Measurements from ENCODE around the gene ZNF534.
"Not testable (repeated sequence)": the region's sequence is repeated elsewhere in the genome, so short reads cannot be mapped to it uniquely, and the experiment has no call there.

The ZNF534 gene

DNA sequence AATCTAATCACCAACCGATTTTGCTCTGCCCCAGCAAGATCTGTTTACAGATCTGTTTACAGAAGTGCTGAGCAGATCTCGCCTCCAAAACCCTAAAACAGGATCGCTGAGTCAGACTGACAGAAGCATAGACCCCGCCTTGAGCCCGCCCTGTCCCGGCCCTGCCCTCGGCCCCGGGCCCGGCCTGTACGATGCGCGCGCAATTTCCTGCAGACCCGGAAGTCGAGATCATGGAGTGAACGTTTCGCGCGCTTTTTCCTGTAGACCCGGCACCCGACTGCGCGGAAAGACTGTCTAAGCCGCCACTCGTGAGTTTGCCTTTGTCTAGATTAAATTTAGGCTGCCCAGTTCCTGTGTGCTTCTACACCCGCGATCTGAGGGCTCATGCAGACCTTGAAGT lies at the start of gene ZNF534:
Gene ZNF534, plus strand, starts transcription at position 212 of the 400 bp plus-strand sequence. CDS start 2,327 bp downstream, outside the sequence.
- no peak for DNase-seq (ENCODE audit: low read depth)

GRCh38 chr19:52391135-52391534 lies 37.8 kb upstream of the ZNF534 start:
- no peak for DNase-seq (ENCODE audit: low read depth)

- DNase-seq (ENCODE audit: low read depth), result peak; percentile 76
These were observed 31.5 kb upstream of the ZNF534 start, which contains the start of gene ZNF528 for GRCh38 chr19:52397310-52398080. Gene ZNF528 (plus strand): TSS chr19:52397849. CDS start chr19:52402014, 4,165 bp downstream.

DNA sequence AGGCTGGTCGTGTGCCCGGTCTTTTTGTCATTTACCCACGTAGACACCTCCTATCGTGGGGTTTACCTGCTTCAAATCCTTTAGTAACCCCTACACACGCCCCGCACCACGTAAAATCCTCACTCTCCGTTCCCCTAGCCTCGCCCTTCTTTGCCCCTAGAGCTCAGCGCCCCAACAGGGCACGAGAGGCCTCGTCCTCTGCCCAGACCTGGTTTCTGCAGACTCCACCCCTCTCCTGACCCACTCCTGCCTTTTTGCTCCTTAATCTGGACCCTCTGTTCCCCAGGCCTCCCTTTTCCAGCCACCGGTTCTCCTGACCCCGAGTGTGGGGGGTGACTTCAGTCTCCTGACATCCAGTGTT lies 30.9 kb upstream of the ZNF534 start:
- DNase-seq (ENCODE audit: low read depth), result no peak

GRCh38 chr19:52410276-52410675 lies 18.7 kb upstream of the ZNF534 start:
- no peak for DNase-seq (ENCODE audit: low read depth)

- no peak for DNase-seq (ENCODE audit: low read depth)
These were observed 13.2 kb upstream of the ZNF534 start for GRCh38 chr19:52415711-52416110.

DNA sequence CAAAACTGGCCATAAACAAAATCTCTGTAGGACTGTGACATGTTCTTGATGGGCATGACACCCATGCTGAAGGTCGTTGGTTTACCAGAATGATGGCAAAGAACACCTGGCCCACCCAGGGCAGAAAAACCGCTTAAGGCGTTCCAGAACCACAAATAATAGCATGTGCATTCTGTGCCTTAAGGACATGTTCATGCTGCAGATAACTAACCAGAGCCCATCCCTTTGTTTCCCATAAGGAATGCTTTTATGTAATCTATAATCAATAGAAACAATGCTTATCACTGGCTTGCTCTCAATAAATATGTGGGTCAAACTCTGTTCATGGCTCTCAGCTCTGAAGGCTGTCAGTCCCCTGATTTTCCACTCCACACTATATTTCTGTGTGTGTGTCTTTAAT lies 13.2 kb downstream of the ZNF534 start:
- DNase-seq (ENCODE audit: low read depth), result no peak

- no peak for DNase-seq (ENCODE audit: low read depth)
These were observed 15.6 kb downstream of the ZNF534 start for GRCh38 chr19:52444506-52444905.

DNA sequence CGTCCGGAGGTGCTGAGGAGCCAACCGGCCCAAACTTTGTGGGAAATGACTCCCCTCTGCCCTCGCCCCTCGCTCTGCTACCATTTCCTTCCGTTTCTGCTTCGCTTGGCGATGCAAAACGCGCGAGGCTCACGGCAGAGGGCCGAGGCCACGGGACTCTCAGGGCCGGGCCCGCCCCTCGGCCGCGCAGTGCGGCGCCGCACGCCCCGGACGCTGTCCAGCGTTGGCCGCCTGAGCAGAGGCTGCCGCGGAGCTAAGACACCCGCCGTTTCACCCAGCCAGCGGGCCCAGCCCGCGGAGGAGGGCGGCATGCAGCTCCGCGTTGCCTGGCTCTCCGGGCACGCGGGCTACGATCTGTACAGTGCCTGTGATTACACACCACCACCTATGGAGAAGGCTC lies 22.3 kb downstream of the ZNF534 start:
- DNase-seq (ENCODE audit: low read depth), result no peak

DNA sequence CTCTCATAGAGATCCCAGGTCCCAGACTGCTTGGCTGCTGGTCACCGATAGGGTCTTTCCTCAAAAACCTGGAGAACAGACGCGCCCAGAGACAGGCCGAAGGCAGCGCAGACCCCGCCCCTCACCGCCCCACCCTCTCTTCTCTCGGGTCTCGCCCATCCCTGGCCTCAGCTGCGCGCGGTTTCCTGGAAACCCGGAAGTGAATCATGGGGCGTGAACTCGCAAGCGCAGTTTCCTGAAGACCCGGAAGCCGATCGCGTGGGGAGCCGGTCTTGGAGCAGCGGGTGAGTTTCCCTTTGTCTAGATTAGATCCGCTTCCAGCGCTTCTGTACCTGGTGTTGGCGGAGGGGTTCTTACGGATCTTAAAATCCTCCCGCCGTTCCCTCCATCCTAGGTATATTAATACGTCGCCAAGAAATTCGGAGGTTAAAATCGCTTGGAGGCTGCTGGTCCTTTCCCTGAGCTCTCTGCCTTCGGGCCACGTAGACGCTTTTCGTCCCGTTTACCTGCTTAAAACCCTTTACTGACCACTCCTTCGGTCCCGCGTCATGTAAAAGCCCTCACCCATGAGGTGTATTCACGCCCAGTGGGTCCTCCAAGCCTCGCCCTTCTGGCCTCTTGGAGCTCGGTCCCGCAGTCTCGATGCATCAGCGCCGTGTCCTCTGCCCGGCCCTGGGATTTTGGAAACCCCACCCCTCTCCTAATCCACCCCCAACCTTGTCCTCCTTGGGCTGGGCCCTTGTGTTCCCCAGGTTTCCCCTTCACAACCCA lies 24.6 kb downstream of the ZNF534 start, which contains the start of gene ZNF578:
Gene ZNF578, plus strand, starts transcription at position 230 of the 771 bp plus-strand sequence. CDS start 48,293 bp downstream, outside the sequence.
- peak; percentile 14 for DNase-seq (ENCODE audit: low read depth)

- no peak for DNase-seq (ENCODE audit: low read depth)
These were observed 36.0 kb downstream of the ZNF534 start for GRCh38 chr19:52464798-52465470.

DNA sequence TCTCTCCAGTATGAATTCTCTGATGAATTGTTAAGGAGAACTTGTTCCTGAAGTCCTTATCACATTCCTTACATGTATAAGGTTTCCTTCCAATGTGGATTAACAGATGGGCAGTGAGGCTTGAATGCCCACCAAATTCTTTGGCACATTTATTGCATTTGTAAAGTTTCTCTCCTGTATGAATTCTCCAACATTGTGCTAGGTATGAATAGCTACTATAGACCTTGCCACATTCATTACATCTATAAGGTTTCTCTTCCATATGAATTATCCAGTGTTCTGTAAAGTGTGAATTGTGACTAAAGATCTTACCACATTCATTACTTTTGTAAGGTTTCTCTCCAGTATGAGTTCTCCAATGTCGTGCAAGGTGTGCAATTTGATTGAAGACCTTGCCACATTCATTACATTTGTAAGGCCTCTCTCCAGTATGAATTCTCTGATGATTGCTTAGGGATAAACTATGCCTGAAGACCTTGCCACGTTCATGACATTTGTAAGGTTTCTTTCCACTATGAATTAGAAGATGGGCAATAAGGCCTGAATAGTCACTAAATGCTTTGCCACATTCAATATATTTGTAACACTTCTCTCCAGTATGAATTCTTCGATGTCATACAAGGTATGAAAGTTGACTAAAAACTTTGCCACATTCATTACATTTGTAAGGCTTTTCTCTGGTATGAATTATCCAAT lies 44.9 kb downstream of the ZNF534 start:
- DNase-seq (ENCODE audit: low read depth), result no peak

DNA sequence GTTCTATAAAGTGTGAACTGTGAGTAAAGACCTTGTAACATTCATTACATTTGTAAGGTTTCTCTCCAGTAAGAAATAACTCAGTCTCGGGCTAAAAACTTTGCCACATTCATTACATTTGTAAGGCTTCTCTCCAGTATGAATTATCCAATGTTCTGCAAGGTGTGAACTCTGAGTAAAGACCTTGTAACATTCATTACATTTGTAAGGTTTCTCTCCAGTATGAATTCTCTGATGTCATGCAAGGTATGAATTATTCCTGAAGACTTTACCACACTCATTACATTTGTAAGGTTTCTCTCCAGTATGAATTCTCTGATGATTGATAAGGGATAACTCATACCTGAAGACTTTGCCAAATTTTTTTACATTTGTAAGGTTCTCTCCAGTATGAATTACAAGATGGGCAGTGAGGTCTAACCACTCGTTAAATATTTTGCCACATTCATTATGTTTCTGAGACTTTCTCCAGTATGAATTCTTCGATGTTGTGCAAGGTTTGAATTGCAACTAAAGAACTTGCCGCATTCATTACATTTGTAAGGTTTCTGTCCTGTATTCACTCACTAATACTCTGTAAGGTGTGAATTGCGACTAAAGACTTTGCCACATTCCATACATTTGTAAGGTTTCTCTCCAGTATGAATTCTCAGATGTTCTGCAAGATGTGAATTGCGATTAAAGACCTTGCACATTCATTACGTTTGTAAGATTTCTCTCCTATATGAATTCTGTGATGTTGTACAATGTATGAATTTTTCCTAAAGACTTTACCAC lies 45.6 kb downstream of the ZNF534 start:
- DNase-seq (ENCODE audit: low read depth), result no peak

DNA sequence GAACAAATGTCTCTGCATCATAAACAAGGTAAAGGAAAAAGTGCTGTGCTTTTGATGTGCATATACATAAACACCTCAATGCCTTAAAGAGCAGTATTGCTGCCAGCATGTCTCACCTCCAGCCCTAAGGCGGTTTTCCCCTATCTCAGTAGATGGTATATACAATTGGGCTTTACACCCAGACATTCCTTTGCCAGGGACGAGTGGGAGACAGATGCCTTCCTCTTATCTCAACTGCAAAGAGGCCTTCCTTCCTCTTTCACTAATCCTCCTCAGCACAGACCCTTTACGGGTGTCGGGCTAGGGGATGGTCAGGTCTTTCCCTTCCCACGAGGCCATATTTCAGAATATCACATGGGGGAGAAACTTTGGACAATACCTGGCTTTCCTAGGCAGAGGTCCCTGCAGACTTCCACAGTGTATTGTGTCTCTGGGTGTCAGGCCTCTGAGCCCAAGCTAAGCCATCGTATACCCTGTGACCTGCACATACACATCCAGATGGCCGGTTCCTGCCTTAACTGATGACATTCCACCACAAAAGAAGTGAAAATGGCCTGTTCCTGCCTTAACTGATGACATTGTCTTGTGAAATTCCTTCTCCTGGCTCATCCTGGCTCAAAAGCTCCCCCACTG lies 55.3 kb downstream of the ZNF534 start:
- not testable (repeated sequence) for DNase-seq (ENCODE audit: low read depth)

DNA sequence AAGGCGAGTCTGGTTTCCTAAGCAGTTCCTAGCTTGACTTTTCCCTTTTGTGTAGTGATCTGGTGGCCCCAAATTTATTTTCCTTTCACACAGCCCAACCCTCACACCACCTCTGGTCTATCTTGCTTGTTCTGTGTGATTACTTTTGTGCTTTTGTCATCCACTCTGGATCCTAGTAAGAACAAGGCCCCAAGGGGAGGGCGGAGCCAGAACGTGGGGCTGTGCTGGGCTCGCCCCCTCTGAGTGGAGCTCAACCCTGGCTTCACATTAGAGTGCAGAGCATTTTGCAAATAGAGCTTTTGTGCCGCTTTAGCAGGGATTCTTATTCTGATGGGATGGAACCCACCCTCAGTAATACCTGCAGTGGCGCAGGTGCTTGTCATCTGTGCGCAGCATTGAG lies 56.1 kb downstream of the ZNF534 start:
- not testable (repeated sequence) for DNase-seq (ENCODE audit: low read depth)

DNA sequence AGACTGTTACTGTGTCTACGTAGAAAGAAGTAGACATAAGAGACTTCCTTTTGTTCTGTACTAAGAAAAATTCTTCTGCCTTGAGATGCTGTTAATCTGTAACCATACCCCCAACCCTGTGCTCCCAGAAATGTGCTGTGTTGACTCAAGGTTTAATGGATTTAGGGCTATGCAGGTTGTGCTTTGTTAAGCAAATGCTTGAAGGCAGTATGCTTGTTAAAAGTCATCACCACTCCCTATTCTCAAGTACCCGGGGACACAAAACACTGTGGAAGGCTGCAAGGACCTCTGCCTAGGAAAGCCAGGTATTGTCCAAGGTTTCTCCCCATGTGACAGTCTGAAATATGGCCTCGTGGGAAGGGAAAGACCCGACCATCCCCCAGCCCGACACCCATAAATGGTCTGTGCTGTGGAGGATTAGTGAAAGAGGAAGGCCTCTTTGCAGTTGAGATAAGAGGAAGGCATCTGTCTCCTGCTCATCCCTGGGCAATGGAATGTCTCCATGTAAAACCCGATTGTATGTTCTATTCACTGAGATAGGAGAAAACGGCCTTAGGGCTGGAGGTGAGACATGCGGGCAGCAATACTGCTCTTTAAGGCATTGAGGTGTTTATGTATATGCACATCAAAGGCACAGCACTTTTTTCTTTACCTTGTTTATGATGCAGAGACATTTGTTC lies 56.8 kb downstream of the ZNF534 start:
- not testable (repeated sequence) for DNase-seq (ENCODE audit: low read depth)

GRCh38 chr19:52492201-52492993 lies 63.4 kb downstream of the ZNF534 start:
- DNase-seq (ENCODE audit: low read depth), result no peak

- no peak for DNase-seq (ENCODE audit: low read depth)
These were observed 64.1 kb downstream of the ZNF534 start for GRCh38 chr19:52492994-52493470.

DNA sequence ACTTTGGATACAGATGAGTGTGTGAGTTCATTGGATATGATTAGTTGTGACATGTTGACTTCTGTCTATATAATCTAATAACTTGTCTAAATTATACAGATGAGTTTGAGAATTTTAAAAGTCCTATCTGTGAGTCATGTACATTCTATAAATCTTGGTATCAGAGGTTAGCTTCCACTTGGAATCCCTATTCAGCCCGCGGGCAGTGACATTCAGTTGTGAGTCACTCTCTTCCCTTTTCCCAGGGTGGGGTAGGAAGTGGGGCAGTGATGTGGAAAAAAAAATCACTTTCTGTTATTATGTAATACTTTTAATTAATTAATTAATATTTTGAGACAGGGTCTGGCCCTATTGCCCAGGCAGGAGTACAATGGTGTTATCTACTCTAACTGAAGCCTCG lies 65.6 kb downstream of the ZNF534 start:
- no peak for DNase-seq (ENCODE audit: low read depth)

Measured in T-helper 22 cell (primary cell).